ENCODE data around the gene GRAMD4. TPM values are rescaled to one million over a fixed set of nuclear protein-coding genes. Genes with fewer than 3 reads are reported as not detected.

The GRAMD4 gene
- total RNA-seq, 2 experiments from 2014 or later, result 46.9 to 52.4 TPM

GRCh38 chr22:46677323-46678002, 57.3 kb downstream of the GRAMD4 start:
- no TSS peak for BruUV-seq (replicated peaks)
- POLR2A ChIA-PET, result no interaction called here
- H3K9me3 ChIP-seq (ENCODE audit: low read length), result no peaks in the 10 kb centered on the region
- no peak overlapping the region for H3K4me3 ChIP-seq (ENCODE audit: low read depth, low read length, poor library complexity, severe bottlenecking)
- H3K79me2 ChIP-seq (ENCODE audit: insufficient read depth, low read depth, low read length), result no peaks in the 10 kb centered on the region
- TF ChIP-seq, protein P1, sequence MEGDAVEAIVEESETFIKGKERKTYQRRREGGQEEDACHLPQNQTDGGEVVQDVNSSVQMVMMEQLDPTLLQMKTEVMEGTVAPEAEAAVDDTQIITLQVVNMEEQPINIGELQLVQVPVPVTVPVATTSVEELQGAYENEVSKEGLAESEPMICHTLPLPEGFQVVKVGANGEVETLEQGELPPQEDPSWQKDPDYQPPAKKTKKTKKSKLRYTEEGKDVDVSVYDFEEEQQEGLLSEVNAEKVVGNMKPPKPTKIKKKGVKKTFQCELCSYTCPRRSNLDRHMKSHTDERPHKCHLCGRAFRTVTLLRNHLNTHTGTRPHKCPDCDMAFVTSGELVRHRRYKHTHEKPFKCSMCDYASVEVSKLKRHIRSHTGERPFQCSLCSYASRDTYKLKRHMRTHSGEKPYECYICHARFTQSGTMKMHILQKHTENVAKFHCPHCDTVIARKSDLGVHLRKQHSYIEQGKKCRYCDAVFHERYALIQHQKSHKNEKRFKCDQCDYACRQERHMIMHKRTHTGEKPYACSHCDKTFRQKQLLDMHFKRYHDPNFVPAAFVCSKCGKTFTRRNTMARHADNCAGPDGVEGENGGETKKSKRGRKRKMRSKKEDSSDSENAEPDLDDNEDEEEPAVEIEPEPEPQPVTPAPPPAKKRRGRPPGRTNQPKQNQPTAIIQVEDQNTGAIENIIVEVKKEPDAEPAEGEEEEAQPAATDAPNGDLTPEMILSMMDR (conservative IDR thresholded peaks at IDR 0.05; ENCODE audit: low read length), result no peak
- no peak for TF ChIP-seq EZH2phosphoT487 (IDR thresholded peaks at IDR 0.05; ENCODE audit: borderline replicate concordance, low read depth, low read length)
- intact Hi-C loops (cut with micrococcal nuclease; ENCODE audit: unreplicated experiment), result no loop called here
- no peak overlapping the region for H3K27ac ChIP-seq (ENCODE audit: low read depth, low read length, poor library complexity, severe bottlenecking)
- peaks cover 29% of the 10 kb centered on the region for H3K4me1 ChIP-seq (ENCODE audit: insufficient read depth, low read length, poor library complexity, severe bottlenecking)
- H3K4me2 ChIP-seq (ENCODE audit: low read length), result no peak overlapping the region
- CTCF ChIA-PET (ENCODE audit: unreplicated experiment), result no interaction called here
- peaks cover 17% of the 10 kb centered on the region; the same call in 1 of the 2 replicates for H3K36me3 ChIP-seq (ENCODE audit: insufficient read depth, low read length)
- H2AFZ ChIP-seq (ENCODE audit: low read length), result no peak overlapping the region
- no peaks in the 10 kb centered on the region for H4K20me1 ChIP-seq (ENCODE audit: insufficient read depth, low read length)
- no peaks in the 10 kb centered on the region for H3K9me2 ChIP-seq (ENCODE audit: insufficient read depth, low read length)
- no peak for DNase-seq (ENCODE audit: low spot score)

- Histone ChIP-seq H3K79me2 (ENCODE audit: insufficient read depth, low read depth, low read length) (no peaks in the 10 kb centered on the region), H3K9me3 (ENCODE audit: low read length) (no peaks in the 10 kb centered on the region), H3K4me3 (ENCODE audit: low read depth, low read length, poor library complexity, severe bottlenecking) (no peak overlapping the region), H2AFZ (ENCODE audit: low read length) (no peak overlapping the region), H3K27ac (ENCODE audit: low read depth, low read length, poor library complexity, severe bottlenecking) (no peak overlapping the region), H3K4me1 (ENCODE audit: insufficient read depth, low read length, poor library complexity, severe bottlenecking) (peaks cover 26% of the 10 kb centered on the region), H3K4me2 (ENCODE audit: low read length) (no peak overlapping the region), H3K9me2 (ENCODE audit: insufficient read depth, low read length) (no peaks in the 10 kb centered on the region), H4K20me1 (ENCODE audit: insufficient read depth, low read length) (no peaks in the 10 kb centered on the region), H3K36me3 (ENCODE audit: insufficient read depth, low read length) (peaks cover 17% of the 10 kb centered on the region; the same call in 1 of the 2 replicates)
- TF ChIP-seq, protein P1 (conservative IDR thresholded peaks at IDR 0.05; ENCODE audit: low read length), result no peak
- TF ChIP-seq EZH2phosphoT487 (IDR thresholded peaks at IDR 0.05; ENCODE audit: borderline replicate concordance, low read depth, low read length), result no peak
- POLR2A ChIA-PET, result no interaction called here
- CTCF ChIA-PET (ENCODE audit: unreplicated experiment), result no interaction called here
- BruUV-seq (replicated peaks), result no TSS peak
- intact Hi-C loops (cut with micrococcal nuclease; ENCODE audit: unreplicated experiment), result no loop called here
- DNase-seq (ENCODE audit: low spot score), result no peak
These were observed 57.9 kb downstream of the GRAMD4 start for GRCh38 chr22:46678003-46678657.
